LoVo (cell line): ENCODE measurements around the gene GAS2L2.
"Not testable (repeated sequence)": the region's sequence is repeated elsewhere in the genome, so short reads cannot be mapped to it uniquely, and the experiment has no call there.

Experiments
- DNase-seq: peaks from one replicate; pipeline ENCODE4 v3.0.0-alpha.2; 2016; ENCODE audit warnings: low spot score

Gene GAS2L2

GRCh38 chr17:35728551-35728950 lies 24.5 kb downstream of the GAS2L2 start:
- no peak for DNase-seq

- DNase-seq: no peak
Observed at GRCh38 chr17:35727635-35728034, 25.4 kb downstream of the GAS2L2 start.

GRCh38 chr17:35726953-35727460 lies 26.0 kb downstream of the GAS2L2 start:
- DNase-seq: no peak

- DNase-seq: peak; percentile 15
Observed at GRCh38 chr17:35726127-35726952, 26.7 kb downstream of the GAS2L2 start.

- no peak for DNase-seq
Observed at GRCh38 chr17:35725802-35726126, 27.3 kb downstream of the GAS2L2 start.

- DNase-seq: no peak
Observed at GRCh38 chr17:35725058-35725457, 28.0 kb downstream of the GAS2L2 start.

- no peak for DNase-seq
Observed at GRCh38 chr17:35723735-35724134, 29.3 kb downstream of the GAS2L2 start.

GRCh38 chr17:35717475-35717874 lies 35.6 kb downstream of the GAS2L2 start:
- no peak for DNase-seq

GRCh38 chr17:35716897-35717465 lies 36.1 kb downstream of the GAS2L2 start:
- no peak for DNase-seq

GRCh38 chr17:35716173-35716572 lies 36.9 kb downstream of the GAS2L2 start:
- no peak for DNase-seq

GRCh38 chr17:35715416-35715815 lies 37.6 kb downstream of the GAS2L2 start:
- no peak for DNase-seq

GRCh38 chr17:35714988-35715387 lies 38.1 kb downstream of the GAS2L2 start:
- no peak for DNase-seq

GRCh38 chr17:35713069-35713728 lies 39.8 kb downstream of the GAS2L2 start:
- DNase-seq: no peak

GRCh38 chr17:35710950-35711349 lies 42.1 kb downstream of the GAS2L2 start:
- DNase-seq: no peak

GRCh38 chr17:35709874-35710273 lies 43.2 kb downstream of the GAS2L2 start:
- no peak for DNase-seq

- no peak for DNase-seq
Observed at GRCh38 chr17:35708951-35709350, 44.1 kb downstream of the GAS2L2 start.

- no peak for DNase-seq
Observed at GRCh38 chr17:35708149-35708548, 44.9 kb downstream of the GAS2L2 start.

GRCh38 chr17:35705705-35706104 lies 47.3 kb downstream of the GAS2L2 start:
- DNase-seq: no peak

- DNase-seq: no peak
Observed at GRCh38 chr17:35705230-35705629, 47.8 kb downstream of the GAS2L2 start.

GRCh38 chr17:35703308-35703707 lies 49.7 kb downstream of the GAS2L2 start:
- not testable (repeated sequence) for DNase-seq

GRCh38 chr17:35701491-35701890 lies 51.5 kb downstream of the GAS2L2 start:
- no peak for DNase-seq

GRCh38 chr17:35700150-35700549 lies 52.9 kb downstream of the GAS2L2 start:
- no peak for DNase-seq

- no peak for DNase-seq
Observed at GRCh38 chr17:35698800-35699199, 54.2 kb downstream of the GAS2L2 start.
